Left ventricle myocardium superior (tissue), 1 donor: ENCODE results near the gene KCNT1. TPM values are rescaled to one million over a fixed set of nuclear protein-coding genes. Genes with fewer than 3 reads are reported as not detected.

Source experiments
- ATAC-seq: fragments of 200-7000 bp; cut with Tn5 transposase; one replicate; pipeline ENCODE4 v1.9.1; 2020; ENCODE audit warnings: mild to moderate bottlenecking, moderate library complexity
- DNase-seq: peaks from one replicate; pipeline ENCODE4 v3.0.0-alpha.2; 2020
- intact Hi-C: fragments of 100-400 bp; cut with micrococcal nuclease; formaldehyde crosslinking; loops from one replicate; pipeline ENCODE4 v1.11.0; 2022
- total RNA-seq: library from RNA; stranded (reverse); fragmentation: NEBNext Ultra II Directional; extraction: Animal tissue kit (Norgen Biotek cat#: 25700); gene quantifications from one replicate; pipeline ENCODE4 v1.2.1, GENCODE V29; 2021
- donor health status: DM: no; HTN: yes; CAD: no; lungs with severe emphysema.

The KCNT1 gene
- total RNA-seq, 1 donor from 2014 or later = 3.1 TPM

DNA sequence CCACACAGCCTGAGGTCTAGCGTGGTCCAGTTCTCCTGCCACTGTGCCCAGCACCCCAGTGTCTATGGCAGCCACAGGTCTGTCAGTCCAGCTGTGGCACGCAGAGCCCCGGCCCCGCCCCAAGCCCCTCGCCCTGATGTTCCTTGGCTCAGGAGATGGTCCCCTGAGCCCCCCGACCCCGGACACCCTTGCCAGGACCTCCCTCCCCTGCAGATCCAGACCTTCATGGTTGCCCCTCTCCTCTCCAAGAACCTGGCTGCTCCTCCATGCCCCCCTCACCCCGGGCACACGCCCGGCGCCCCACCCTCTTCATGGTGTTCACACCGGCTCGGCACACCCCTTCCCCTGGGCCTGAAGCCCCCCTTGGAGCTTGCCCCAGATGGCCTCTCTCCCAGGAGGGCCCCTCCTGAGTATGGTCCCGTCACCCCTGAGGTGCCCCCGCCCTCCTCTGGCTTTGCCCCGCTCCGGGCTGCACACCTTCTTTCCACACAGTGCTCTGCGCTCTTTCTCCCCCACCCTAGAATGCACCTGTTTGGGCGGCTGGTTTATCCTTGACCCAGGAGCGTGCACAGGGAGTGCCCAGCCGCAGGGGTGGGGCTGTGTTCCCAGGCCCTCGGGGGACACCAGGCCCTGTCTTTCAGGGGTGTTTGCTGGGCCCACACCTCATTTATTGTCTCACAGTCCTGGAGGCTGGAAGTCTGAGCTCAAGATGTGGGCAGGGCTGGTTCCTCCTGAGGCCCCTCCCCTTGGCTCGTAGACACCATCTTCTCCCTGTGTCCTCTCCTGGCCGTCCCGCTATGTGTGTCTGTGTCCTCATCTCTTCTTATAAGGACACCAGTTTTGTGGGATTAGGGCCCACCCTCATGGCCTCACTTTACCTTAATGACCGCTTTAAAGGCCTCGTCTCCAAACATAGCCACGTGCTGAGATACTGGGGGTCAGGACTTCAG is 37.6 kb downstream of the KCNT1 start:
- DNase-seq (no peak), ATAC-seq (no peak)
- intact Hi-C loops = no loop called here

DNA sequence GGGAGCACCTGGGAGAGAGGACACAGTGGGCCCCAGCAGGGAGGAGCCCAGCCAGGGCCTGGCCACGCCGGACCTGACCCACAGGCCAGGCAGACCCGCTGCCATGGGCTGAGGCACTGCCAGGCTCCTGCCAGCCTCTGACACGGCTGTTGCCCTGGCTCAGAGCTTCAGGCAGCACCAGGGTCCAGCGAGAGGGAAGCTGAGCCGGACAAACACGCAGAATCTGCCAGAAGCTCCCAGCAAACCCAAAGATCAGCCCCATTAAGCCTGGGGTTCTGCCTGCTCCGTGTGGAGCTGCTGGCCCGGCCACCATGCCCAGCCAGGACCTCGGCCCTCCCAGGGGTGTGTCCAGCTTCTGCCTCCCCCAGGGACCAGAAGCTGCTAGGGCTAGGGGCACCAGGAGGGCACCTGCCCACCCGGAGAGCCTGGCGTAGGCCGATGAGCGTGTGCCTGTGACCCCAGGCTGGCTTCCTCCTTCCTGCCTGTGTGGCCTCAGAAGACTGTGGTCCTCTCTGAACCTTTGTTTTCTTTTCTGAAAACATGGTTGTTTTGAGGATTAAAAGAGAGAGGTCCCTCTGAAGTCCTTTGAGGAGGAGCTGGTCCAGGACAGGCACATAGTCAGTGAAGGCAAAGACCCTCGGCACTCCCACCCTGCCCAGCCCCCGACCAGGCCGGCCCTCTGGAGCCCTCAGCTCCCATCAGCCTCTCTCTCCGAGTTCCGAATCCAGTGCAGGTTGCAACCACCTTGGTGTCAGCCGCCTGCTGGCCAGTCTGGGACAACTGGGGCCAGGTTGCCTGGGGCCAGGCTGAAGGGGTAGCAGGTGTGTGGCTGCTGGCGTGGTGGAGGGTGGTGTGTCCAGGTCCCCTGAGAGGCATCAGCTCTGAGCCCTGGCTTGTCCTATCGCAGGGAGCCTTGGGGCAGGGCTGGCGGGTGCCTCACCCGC is 39.6 kb downstream of the KCNT1 start:
- intact Hi-C loops = no loop called here
- DNase-seq (no peak), ATAC-seq (no peak)

DNA sequence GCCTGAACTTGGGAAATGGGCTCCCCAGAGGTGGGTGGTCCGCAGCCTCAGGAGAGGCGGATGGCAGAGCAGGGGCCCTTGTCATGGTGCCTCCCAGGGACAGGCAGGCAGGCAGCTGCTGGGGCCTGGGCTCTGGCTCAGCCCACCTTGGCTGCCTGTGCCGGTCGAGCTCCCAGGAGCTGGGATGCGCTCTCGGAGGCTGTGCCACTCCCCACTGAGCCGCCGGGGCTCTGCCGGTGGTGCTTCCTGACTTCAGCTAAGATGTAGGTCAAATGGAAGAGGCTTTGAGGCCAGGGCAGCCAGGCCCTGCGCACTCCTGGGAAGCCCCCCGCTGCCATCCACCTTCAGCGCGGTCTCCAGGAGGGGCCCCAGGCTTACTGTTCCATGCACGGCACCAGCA is 41.0 kb downstream of the KCNT1 start:
- intact Hi-C loops = no loop called here
- ATAC-seq (no peak), DNase-seq (no peak)

DNA sequence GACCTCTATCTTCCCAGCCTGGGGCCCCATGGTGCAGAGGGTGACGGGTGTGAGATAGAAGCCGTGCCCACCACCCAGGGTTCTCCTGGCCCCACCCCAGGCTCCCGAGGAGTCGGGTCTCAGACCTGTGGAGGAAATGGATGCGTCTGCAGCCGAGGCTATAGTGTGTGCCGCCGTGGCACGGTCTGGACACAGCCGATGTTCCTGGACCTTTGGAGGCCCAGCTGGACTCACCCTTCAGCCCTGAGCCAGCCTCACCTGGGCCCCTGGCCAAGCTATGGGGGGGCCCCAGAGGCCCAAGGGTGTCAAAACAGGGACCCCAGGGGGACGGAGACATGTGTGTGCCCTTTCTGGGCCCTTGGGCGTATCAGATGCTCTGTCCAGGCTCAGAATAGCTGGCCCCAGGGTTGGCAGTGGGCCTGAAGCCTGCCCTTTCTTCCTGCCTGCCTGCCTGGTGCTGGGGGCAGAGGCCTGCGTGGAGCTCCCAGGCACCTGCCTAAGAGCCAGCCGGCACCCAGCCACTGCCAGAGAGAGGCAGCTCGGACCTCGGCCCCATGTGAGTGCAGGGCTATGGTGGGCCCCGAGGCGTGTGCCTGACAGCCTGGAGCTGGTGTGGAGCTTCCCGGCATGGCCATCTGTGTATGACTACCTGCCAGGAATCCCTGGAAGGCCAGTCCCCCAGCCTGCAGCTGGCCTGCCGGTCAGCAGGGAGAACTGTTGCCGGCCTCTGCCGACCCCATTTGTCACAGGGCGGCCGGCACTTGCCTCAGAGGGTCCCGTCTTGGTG is 41.8 kb downstream of the KCNT1 start:
- intact Hi-C loops = no loop called here
- peak; percentile 75 for DNase-seq
- ATAC-seq = peak; percentile 92

DNA sequence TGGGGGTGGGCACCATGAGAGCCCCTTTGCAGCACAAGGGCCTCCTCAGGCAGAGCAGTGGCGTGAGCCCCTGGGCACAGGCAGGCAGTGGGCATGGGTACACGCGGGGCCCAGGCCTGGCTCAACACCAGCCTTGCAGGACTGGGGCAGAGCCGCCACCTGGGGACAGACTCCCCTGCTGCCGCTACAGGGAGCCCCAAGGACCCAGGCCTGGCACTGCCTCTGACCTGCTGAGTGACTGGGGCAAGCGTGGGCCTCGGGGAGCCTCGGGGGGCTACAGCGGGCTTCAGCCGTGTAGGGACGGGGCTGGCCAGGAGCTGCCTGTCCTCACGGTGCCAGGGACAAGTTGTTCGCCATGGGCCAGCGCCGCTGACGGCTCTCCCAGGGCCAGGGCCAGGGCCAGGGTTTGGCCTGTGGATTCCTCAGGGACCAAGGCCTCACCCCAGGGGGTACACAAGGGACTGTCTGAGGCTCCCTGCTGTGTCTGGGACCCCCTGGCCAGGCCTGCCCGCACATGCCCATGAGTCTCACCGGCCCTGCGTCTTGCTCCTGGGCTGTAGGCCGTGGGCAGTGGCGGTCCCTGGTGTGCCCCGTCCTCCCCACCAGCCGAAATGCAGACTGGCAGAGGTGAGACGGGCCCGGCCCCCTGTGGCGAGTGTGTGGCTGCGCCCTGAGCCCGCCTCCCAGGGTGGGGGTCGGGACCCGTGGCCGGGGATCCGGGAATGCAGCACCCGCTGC is 42.5 kb downstream of the KCNT1 start:
- DNase-seq = no peak
- ATAC-seq = peak; percentile 21
- intact Hi-C loops = no loop called here

DNA sequence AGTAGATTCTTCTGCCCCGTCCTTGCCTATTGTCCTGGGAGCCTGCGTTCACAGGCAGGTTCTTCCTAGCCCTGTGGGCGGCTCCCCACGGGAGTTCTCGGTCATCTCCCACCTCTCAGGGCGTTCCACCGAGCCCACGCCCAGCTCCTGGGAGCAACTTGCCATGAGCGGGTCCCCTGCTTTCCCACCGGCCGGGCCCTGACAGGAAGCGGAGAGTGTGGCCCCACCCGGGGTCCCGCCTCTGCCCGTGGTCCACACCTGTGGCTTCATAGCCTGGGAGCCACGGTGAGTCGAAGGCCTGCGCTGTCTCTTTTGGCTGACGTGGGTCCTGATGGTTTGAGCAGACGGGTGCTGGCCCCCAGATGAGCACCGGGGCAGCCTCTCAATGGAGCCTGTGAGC is 43.2 kb downstream of the KCNT1 start:
- ATAC-seq = no peak
- no peak for DNase-seq
- intact Hi-C loops = no loop called here

DNA sequence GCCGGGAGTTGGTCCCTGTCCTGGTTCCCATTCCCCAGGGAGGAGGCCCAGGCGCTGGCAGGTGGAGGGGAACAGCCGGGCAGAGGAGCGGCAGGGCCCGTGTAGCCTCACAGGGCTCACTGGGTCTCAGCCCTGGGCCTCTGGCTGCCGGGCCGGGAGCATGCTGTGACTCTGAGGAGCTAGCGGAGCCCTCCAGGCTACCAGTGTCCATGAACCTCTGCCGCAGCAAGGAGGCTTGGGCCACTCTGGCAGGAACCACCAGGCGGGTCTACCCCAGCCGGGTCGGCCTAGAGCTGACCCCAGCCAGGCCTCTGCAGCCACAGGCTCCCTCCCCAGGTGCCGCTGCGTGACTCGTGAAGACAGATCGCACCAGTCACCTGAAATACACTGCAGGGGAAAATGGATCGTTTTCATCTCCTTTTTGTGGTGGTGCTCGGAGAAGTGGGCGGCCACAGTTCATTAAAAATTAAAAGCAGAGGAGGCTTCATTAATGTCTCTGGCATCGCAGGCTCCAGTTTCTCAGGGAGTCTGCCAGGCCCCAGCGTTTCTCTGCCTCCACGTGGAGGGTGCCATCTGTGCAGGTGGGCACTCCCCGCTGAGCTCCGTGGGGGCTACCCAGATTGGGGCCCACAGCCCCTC is 43.8 kb downstream of the KCNT1 start:
- no peak for DNase-seq
- intact Hi-C loops = no loop called here
- ATAC-seq = no peak

DNA sequence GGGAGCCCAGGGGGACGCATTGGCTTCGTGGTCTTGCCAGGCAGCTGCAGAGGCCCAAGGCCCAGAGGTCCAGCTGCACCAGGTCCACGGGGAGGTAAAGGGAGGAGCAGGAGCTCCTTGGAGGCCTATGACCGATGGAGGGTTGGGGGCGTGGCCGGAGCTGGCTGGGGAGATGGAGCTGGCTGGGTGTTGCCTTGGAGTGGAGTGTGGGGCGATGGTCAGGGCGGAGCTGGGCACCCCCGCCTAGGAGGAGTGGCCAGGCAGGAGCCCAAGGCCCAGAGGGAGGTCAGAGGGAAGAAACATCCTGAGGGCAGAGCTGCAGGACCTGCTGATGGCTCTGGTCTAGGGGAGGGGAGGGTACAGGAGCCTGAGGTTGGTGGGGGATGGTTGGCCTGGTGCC is 44.6 kb downstream of the KCNT1 start:
- ATAC-seq (no peak), DNase-seq (no peak)
- intact Hi-C loops = no loop called here

DNA sequence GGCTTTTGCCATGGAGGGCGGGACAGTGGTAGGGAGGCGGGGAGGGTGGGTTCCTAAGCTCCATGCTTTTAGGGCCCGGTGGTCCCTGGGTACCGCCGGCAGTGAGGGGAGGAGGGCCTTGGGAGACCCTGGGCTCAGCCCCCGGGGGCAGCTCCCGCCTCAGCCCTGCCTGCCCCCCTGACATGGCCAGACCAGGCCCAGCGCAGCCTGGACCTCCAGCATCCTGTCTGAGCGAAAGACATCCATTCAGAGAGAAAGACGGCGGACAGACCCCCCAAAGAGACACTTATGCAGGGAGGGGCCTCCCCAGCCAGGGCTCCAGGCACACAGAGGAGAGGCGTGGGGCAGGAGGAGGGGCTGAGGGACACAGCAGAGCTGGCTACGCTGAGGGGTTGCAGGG is 45.3 kb downstream of the KCNT1 start:
- no peak for DNase-seq
- no peak for ATAC-seq
- intact Hi-C loops = no loop called here

DNA sequence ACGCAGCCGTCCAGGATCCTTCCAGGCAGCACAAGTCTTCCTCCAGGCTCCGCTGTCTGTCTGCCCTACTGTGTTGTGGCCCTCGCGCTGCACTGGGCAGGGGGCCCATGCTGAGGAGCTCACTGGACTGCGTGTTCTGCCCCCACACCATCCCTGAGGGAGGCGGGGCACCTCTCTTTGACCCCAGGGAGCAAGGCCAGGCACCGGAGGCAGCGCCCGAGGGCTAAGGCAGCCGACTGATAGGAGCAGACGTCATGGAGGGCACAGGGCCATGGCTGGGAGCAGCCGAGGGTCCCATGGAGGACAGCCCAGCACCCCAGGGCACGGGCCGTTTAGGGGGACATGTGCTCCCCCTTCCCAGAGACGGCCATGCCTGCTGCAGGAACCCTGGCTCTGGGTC is 46.7 kb downstream of the KCNT1 start:
- no peak for DNase-seq
- intact Hi-C loops = no loop called here
- no peak for ATAC-seq

DNA sequence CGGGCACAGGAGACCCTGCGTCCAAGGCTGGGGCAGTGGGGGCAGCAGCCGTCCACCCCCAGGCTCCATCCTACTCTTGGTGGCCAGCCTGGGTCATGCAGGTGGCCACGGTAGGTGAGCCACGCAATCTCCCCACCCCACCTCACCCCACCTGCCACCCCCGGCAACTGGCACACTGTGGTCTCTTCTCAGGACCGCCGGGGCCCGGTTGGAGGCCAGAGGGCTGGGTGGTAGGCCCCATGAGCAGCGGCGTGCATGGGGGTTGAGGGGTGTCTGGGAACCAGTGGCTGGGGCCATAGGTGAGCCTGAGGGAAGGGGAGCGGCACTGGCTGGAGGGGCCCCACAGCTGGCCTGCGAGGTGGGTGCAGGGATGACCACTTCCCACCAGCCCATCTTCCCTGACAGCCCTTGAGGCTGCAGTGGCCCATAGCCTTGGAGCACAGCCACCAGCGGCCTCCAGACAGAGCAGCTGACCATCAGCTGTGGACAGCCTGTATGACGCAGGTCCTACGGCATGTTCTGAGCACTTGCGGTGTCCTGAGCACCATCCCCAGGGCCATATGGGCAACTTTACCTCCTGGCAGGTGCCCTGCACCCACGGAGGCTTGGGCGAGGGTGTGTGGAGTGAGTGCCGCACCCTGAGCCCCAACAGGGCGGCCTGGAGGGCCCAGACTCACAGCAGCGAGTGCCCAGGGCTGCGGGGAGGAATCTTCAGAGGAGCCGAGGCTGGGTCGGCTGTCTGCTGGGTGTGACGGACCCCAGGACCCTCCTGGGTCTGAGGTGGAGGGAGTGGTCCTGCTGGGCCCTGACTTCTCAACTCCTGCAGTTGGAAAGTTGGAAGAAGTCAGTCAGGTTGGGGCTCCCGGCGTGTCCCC is 47.4 kb downstream of the KCNT1 start:
- ATAC-seq (no peak), DNase-seq (no peak)
- intact Hi-C loops = no loop called here

DNA sequence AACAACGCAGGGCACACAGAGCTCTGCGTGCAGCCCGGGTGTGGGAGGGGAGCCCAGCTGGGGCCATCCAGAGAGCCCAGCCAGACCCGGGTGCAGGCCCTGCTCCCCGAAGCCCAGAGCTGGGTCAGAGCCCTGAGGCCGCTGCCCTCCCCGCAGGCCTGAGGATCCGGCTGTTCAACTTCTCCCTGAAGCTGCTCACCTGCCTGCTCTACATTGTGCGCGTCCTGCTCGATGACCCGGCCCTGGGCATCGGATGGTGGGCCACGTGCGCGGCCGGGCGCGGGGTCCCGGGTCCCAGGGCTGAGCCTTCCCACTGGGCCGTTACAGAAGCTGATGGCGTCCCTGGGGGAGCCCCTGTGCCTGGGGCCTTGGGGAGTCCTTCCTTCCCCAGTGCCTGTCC is 48.8 kb downstream of the KCNT1 start:
- ATAC-seq = no peak
- DNase-seq = no peak
- intact Hi-C loops = no loop called here

DNA sequence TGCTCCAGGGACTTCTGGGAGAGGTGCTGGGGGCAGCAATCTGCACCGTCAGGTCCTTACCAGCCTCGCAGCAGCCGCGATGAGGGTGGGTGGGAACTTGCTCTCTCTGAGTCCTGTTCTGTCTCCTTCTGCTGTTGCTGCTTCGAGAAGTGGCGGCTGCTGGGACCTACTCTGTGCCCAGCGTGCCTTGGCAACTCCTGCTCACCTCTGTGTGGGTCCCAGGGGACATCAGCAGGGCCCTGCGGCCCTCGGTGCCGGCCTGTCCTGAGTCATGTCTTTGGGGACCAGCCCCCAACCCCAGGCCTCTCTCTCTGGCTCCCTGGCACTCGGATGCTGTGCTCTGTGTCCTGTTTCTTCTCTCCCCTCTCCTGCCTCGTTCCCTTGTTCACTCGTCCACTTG is 49.5 kb downstream of the KCNT1 start:
- no peak for ATAC-seq
- intact Hi-C loops = no loop called here
- no peak for DNase-seq

DNA sequence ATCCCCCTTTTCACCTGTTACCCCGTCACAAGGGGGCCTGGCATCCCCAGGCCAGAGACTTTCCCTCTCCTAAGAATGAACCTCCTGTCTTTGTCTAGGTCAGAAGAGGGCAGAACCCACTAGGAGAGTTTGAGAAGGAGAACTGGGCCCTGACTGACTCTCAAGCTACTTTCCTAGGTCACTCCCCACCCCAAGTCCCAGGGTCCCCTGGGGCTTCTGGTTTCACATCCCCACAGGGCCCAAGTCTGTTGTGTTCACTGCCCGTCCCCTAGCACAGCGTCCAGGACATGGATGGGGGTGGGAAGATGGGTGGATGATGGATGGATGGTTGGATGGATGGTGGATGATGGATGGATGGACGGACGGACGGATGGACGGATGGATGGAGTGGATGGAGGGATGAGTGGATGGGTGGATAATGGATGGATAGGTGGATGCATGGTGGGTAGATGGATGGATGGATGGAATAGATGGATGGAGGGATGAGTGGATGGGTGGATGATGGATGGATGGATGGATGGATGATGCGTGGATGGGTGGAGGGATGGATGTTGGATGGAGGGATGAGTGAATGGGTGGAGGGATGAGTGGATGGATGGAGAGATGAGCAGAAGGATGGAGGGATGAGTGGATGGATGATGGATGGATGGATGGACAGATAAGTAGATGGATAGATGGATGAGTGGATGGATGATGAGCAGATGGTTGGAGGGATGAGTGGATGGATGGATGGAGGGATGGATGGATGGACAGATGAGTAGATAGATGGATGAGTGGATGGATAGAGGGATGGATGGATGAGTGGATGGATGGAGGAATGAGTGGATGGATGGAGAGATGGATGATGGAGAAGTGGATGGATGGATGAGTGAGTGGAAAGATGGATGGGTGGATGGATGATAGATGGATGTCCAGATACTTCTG is 50.6 kb downstream of the KCNT1 start:
- DNase-seq = no peak
- no peak for ATAC-seq
- intact Hi-C loops = no loop called here

DNA sequence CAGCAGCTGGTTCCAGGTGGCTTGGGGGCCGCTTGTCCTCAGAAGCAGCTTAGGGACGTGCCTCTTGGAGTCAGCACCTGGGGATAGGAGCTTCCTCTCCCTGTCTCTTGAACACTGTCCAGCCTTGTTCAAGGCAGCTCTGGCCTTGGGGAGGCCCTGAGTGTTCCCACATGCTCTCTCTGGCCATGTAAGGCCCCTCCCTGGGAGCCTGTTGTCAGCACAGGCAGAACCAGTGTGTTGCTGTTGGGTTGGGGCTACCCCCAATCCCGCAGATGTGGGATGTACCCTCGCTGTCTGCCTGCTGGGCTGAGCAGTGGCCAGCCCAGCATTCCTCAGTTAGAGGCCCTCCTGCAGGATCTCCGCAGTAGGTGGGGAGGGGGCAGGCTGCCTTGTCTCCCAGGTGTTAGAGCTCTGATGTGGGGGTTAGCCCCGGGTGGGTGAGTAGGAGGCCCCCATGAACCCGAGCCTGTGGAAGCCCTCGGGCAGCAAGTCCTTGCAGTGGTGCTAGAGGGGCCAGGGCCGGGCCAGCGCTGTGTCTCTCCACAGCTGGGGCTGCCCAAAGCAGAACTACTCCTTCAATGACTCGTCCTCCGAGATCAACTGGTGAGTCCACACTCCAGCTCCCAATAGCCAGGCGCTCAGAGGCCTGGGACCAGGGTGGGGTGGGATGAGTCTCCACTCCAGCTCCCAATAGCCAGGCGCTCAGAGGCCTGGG is 51.6 kb downstream of the KCNT1 start:
- ATAC-seq (no peak), DNase-seq (no peak)

DNA sequence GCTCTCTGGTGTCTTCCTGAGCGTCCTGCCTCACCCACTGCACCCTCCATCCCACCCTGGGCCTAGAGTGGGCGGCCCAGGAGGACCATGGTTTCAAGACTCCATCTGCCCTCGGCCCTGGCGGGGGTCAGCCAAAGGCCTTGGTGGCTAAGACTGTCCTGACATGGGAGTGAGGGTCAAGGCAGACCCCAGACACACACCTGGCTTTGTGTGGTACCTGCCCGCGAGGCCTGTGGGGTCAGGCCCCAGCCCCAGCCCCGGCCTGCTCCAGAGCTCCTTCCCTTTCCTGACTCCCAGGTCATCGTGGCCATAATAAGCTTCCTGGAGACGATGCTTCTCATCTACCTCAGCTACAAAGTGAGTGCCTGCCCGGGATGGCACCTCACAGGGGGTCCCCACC is 54.6 kb downstream of the KCNT1 start:
- intact Hi-C loops = no loop called here
- no peak for DNase-seq
- no peak for ATAC-seq

More for the DNA sequence above, 51.6 kb downstream of the KCNT1 start:
- intact Hi-C loops = no loop called here
